Measurements from ENCODE around the gene CORT.
"Not testable (repeated sequence)": the region's sequence is repeated elsewhere in the genome, so short reads cannot be mapped to it uniquely, and the experiment has no call there.

The CORT gene

DNA sequence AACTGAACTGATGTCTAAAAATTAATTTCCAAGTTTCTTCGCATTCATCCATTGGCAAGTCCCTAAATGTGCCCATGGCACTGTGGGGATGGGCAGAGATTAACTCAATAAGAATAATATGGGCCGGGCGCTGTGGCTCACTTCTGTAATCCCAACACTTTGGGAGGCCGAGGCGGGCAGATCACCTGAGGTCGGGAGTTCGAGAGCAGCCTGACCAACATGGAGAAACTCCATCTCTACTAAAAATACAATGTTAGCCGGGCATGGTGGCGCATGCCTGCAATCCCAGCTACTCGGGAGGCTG, 24.4 kb downstream of the CORT start:
- H4K91ac ChIP-seq (ENCODE audit: low read depth, low read length); H3K23ac ChIP-seq (ENCODE audit: low read length); H2AK5ac ChIP-seq (ENCODE audit: low read length); H2BK5ac ChIP-seq (ENCODE audit: low read depth, low read length, poor library complexity); H3K9me3 ChIP-seq (ENCODE audit: insufficient read depth, low read depth, low read length); H2BK120ac ChIP-seq (ENCODE audit: insufficient read depth, low read length, poor library complexity); H2BK12ac ChIP-seq (ENCODE audit: low read length); H3K27me3 ChIP-seq (ENCODE audit: insufficient read depth, low read length); H3K27ac ChIP-seq (ENCODE audit: low read depth, low read length); H3K18ac ChIP-seq (ENCODE audit: low read length); H3K36me3 ChIP-seq (ENCODE audit: control insufficient read depth in 1 of 2, insufficient read depth in 2 of 2, low read length in 2 of 2); H3K14ac ChIP-seq (ENCODE audit: low read length); DNase-seq; H3K9ac ChIP-seq (ENCODE audit: low read length); H3K4me1 ChIP-seq (ENCODE audit: control insufficient read depth in 1 of 2, insufficient read depth in 2 of 2, low read length in 2 of 2); H3K4me3 ChIP-seq (ENCODE audit: low read depth, low read length); H3K4ac ChIP-seq (ENCODE audit: low read depth, low read length): not testable (repeated sequence)
- Histone ChIP-seq H4K12ac (ENCODE audit: low read depth, low read length) (peak overlapping the region; percentile 56), H3K79me1 (ENCODE audit: low read length) (peaks cover 13% of the 10 kb centered on the region), H4K8ac (ENCODE audit: low read depth, low read length) (peak overlapping the region; percentile 91), H2AFZ (ENCODE audit: insufficient read depth, low read length, poor library complexity) (peak overlapping the region; percentile 80), H3K4me2 (ENCODE audit: low read length) (peak overlapping the region; percentile 64), H3K79me2 (ENCODE audit: control insufficient read depth, insufficient read depth, low read length, poor library complexity) (peaks cover 11% of the 10 kb centered on the region)
- no CpG with 5 or more reads among the region's 10 CpGs for WGBS (ENCODE audit: extremely low coverage, insufficient coverage, insufficient read length)

DNA sequence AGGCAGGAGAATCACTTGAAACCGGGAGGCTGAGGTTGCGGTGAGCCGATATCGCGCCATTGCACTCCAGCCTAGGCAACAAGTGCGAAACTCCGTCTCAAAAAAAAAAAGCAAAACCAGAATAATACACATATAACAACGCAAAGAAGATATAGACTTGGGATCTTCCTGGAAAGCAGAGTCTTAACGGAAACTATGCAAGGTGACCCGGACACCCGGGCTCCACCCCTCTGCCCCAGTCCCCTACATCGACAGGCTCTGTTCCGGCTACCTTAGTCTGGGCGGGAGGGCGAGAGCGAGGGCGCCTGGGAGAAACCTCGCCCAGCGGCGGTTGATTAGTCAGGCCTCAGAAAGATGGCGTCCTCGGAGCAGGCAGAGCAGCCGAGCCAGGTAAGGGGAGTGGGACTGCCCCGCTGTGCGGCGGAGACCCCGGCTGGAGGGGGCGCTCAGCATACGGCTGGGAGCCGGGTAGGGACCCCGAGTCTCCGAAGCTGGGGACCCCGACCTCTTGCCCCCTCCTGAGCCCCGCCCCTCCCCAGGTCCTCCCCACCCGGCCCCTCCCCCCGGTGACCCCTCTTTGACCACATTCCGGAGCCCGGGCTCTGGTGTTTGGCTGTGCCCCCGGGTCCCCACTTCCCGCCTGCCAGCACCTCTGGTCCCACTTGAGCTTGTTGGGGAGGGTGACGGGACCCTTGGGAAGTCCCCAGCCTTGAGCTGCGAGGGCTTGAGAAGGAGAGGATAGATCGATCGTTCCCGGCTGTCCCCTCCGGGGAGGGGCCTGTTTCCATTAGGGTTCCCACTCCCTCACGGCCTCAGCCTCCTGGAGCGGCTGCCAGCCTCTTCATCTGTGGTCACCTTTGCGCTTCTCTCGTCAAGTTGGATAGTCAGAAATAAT, 25.0 kb downstream of the CORT start, which contains the start of gene PEX14:
Gene PEX14 (plus strand): TSS at position 338 of the 895 bp plus-strand sequence. CDS start 17 bp downstream, at position 355.
- peaks cover 13% of the 10 kb centered on the region for H3K79me1 ChIP-seq (ENCODE audit: low read length)

DNA sequence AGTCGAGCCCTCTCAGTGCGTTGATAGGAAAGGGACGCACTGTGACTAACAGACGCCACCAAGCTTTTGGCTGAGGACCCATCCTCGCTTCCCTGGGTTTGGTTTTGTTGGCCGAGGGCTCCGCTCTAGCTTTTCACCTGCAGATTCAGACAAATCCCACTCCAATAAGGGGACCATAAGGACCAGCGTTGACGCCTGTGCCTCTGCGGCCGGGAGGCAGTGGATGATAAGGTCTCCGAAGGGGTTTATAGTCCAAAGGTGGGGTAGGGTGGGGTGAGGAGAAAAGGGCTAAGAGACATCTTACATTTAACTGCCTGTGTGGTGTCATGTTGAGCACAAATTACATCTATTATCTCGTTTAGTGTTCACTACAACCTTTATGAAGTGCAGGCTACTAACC, 25.7 kb downstream of the CORT start:
- H2BK120ac ChIP-seq (ENCODE audit: insufficient read depth, low read length, poor library complexity): peak overlapping the region; percentile 54
- DNase-seq: no peak
- H2BK12ac ChIP-seq (ENCODE audit: low read length): no peak overlapping the region
- peaks cover 13% of the 10 kb centered on the region for H3K79me1 ChIP-seq (ENCODE audit: low read length)
- H2AFZ ChIP-seq (ENCODE audit: insufficient read depth, low read length, poor library complexity): peak overlapping the region; percentile 58
- H3K14ac ChIP-seq (ENCODE audit: low read length): peak overlapping the region; percentile 79
- peaks cover 0 to 3% of the 10 kb centered on the region in 2 experiments for H3K36me3 ChIP-seq (ENCODE audit: control insufficient read depth in 1 of 2, insufficient read depth in 2 of 2, low read length in 2 of 2)
- H2AK5ac ChIP-seq (ENCODE audit: low read length): no peak overlapping the region
- H4K91ac ChIP-seq (ENCODE audit: low read depth, low read length): peak overlapping the region; percentile 57
- no peak overlapping the region for H3K23ac ChIP-seq (ENCODE audit: low read length)
- peaks cover 2 to 4% of the 10 kb centered on the region in 2 experiments for H3K4me1 ChIP-seq (ENCODE audit: control insufficient read depth in 1 of 2, insufficient read depth in 2 of 2, low read length in 2 of 2)
- H4K12ac ChIP-seq (ENCODE audit: low read depth, low read length): peak overlapping the region; percentile 79
- no peaks in the 10 kb centered on the region for H3K9me3 ChIP-seq (ENCODE audit: insufficient read depth, low read depth, low read length)
- peak overlapping the region; percentile 93 for H3K4me3 ChIP-seq (ENCODE audit: low read depth, low read length)
- no CpG with 5 or more reads among the region's 13 CpGs for WGBS (ENCODE audit: extremely low coverage, insufficient coverage, insufficient read length)
- H3K4ac ChIP-seq (ENCODE audit: low read depth, low read length): peak overlapping the region; percentile 18
- H3K4me2 ChIP-seq (ENCODE audit: low read length): peak overlapping the region; percentile 90
- H3K79me2 ChIP-seq (ENCODE audit: control insufficient read depth, insufficient read depth, low read length, poor library complexity): peaks cover 11% of the 10 kb centered on the region
- H3K27me3 ChIP-seq (ENCODE audit: insufficient read depth, low read length): no peaks in the 10 kb centered on the region
- peak overlapping the region; percentile 78 for H2BK5ac ChIP-seq (ENCODE audit: low read depth, low read length, poor library complexity)
- H3K9ac ChIP-seq (ENCODE audit: low read length): peak overlapping the region; percentile 90
- H4K8ac ChIP-seq (ENCODE audit: low read depth, low read length): peak overlapping the region; percentile 91
- no peak overlapping the region for H3K27ac ChIP-seq (ENCODE audit: low read depth, low read length)
- no peak overlapping the region for H3K18ac ChIP-seq (ENCODE audit: low read length)

More for the DNA sequence above, 25.0 kb downstream of the CORT start, which contains the start of gene PEX14:
- Histone ChIP-seq H3K27ac (ENCODE audit: low read depth, low read length) (no peak within 1 kb of the TSS), H2BK12ac (ENCODE audit: low read length) (no peak within 1 kb of the TSS), H2BK5ac (ENCODE audit: low read depth, low read length, poor library complexity) (peak within 1 kb of the TSS; percentile 78), H3K14ac (ENCODE audit: low read length) (peak within 1 kb of the TSS; percentile 79), H3K36me3 (ENCODE audit: control insufficient read depth in 1 of 2, insufficient read depth in 2 of 2, low read length in 2 of 2) (peaks cover 0 to 3% of the 10 kb centered on the region in 2 experiments), H3K18ac (ENCODE audit: low read length) (peak within 1 kb of the TSS; percentile 79), H2AK5ac (ENCODE audit: low read length) (no peak within 1 kb of the TSS), H2BK120ac (ENCODE audit: insufficient read depth, low read length, poor library complexity) (peak within 1 kb of the TSS; percentile 83), H4K91ac (ENCODE audit: low read depth, low read length) (peak within 1 kb of the TSS; percentile 78), H3K27me3 (ENCODE audit: insufficient read depth, low read length) (no peaks in the 10 kb centered on the region), H2AFZ (ENCODE audit: insufficient read depth, low read length, poor library complexity) (peak within 1 kb of the TSS; percentile 80), H3K4me3 (ENCODE audit: low read depth, low read length) (peak within 1 kb of the TSS; percentile 93), H3K9ac (ENCODE audit: low read length) (peak within 1 kb of the TSS; percentile 90), H3K4me2 (ENCODE audit: low read length) (peak within 1 kb of the TSS; percentile 90), H3K23ac (ENCODE audit: low read length) (no peak within 1 kb of the TSS), H3K9me3 (ENCODE audit: insufficient read depth, low read depth, low read length) (no peaks in the 10 kb centered on the region), H3K4ac (ENCODE audit: low read depth, low read length) (peak within 1 kb of the TSS; percentile 18), H3K4me1 (ENCODE audit: control insufficient read depth in 1 of 2, insufficient read depth in 2 of 2, low read length in 2 of 2) (peaks cover 2 to 4% of the 10 kb centered on the region in 2 experiments), H4K12ac (ENCODE audit: low read depth, low read length) (peak within 1 kb of the TSS; percentile 79), H4K8ac (ENCODE audit: low read depth, low read length) (peak within 1 kb of the TSS; percentile 91), H3K79me2 (ENCODE audit: control insufficient read depth, insufficient read depth, low read length, poor library complexity) (peaks cover 11% of the 10 kb centered on the region)
- peak; percentile 82 to 92 for DNase-seq
- no CpG with 5 or more reads among the region's 50 CpGs for WGBS (ENCODE audit: extremely low coverage, insufficient coverage, insufficient read length)

DNA sequence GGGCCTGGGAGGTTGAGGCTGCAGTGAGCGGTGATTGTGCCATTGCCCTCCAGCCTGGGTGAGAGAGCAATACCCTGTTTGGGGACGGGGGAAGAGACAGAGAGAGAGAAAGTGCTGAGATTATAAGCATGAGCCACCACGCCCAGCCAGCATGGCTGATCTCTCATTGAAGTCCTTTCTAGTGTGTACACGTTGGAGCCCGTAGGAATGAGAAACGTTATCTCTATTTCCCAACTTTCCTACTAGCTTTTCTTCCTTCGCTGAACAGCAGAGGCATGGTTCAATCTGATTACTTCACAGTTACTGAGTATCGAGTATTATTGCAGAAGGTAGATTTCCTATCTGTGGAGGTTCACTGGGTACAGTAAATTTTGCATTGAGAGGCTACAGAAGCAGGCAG, 29.5 kb downstream of the CORT start:
- Histone ChIP-seq H4K91ac (ENCODE audit: low read depth, low read length) (no peak overlapping the region), H2BK5ac (ENCODE audit: low read depth, low read length, poor library complexity) (no peak overlapping the region), H3K4me3 (ENCODE audit: low read depth, low read length) (no peak overlapping the region), H2AK5ac (ENCODE audit: low read length) (no peak overlapping the region), H3K27ac (ENCODE audit: low read depth, low read length) (no peak overlapping the region), H3K27me3 (ENCODE audit: insufficient read depth, low read length) (no peaks in the 10 kb centered on the region), H3K36me3 (ENCODE audit: control insufficient read depth in 1 of 2, insufficient read depth in 2 of 2, low read length in 2 of 2) (peaks cover 0 to 3% of the 10 kb centered on the region in 2 experiments), H3K9me3 (ENCODE audit: insufficient read depth, low read depth, low read length) (no peaks in the 10 kb centered on the region), H3K4ac (ENCODE audit: low read depth, low read length) (no peak overlapping the region), H3K79me2 (ENCODE audit: control insufficient read depth, insufficient read depth, low read length, poor library complexity) (peaks cover 7% of the 10 kb centered on the region), H4K12ac (ENCODE audit: low read depth, low read length) (no peak overlapping the region), H2BK12ac (ENCODE audit: low read length) (no peak overlapping the region), H3K23ac (ENCODE audit: low read length) (no peak overlapping the region), H3K18ac (ENCODE audit: low read length) (no peak overlapping the region), H3K14ac (ENCODE audit: low read length) (no peak overlapping the region), H3K4me2 (ENCODE audit: low read length) (no peak overlapping the region), H3K9ac (ENCODE audit: low read length) (no peak overlapping the region), H2BK120ac (ENCODE audit: insufficient read depth, low read length, poor library complexity) (no peak overlapping the region), H3K79me1 (ENCODE audit: low read length) (peaks cover 7% of the 10 kb centered on the region), H4K8ac (ENCODE audit: low read depth, low read length) (no peak overlapping the region), H2AFZ (ENCODE audit: insufficient read depth, low read length, poor library complexity) (no peak overlapping the region), H3K4me1 (ENCODE audit: control insufficient read depth in 1 of 2, insufficient read depth in 2 of 2, low read length in 2 of 2) (peaks cover 2 to 4% of the 10 kb centered on the region in 2 experiments)
- WGBS (ENCODE audit: extremely low coverage, insufficient coverage, insufficient read length): no CpG with 5 or more reads among the region's 8 CpGs
- DNase-seq: peak; percentile 56 to 79
